Omental fat pad (tissue), 4 donors: Measurements from ENCODE around the gene KIF3B. TPM values are rescaled to one million over a fixed set of nuclear protein-coding genes. Genes with fewer than 3 reads are reported as not detected.
"Not testable (repeated sequence)": the region's sequence is repeated elsewhere in the genome, so short reads cannot be mapped to it uniquely, and the experiment has no call there.

Experiments
- ATAC-seq: fragments of 150-250 bp; one replicate; pipeline ENCODE4 v1.9.1; 2016; ENCODE audit warnings: mild to moderate bottlenecking, moderate library complexity; ENCODE audit not compliant: low FRiP score
- DNase-seq: peaks from one replicate; pipeline ENCODE4 v3.0.0-alpha.2; 2019; ENCODE audit warnings: low spot score
- CTCF ChIP-seq, 3 donors: fragments of 450-650 bp; IDR thresholded peaks; one replicate each; pipeline ENCODE4 v1.5.1; 2016 to 2017; ENCODE audit warnings: antibody characterized with exemption in 3 of 3, mild to moderate bottlenecking in 3 of 3, moderate library complexity in 2 of 3
- total RNA-seq, 4 donors: library from RNA; depleted of rRNA; stranded (reverse); fragments of >200 nt; gene quantifications; one replicate each; pipeline ENCODE4 v1.1.0, GENCODE V29; 2016

Gene KIF3B
- total RNA-seq, 4 donors from 2014 or later, result 19.9 to 25.4 (median 22.7) TPM

GRCh38 chr20:32319100-32319499 is 41.6 kb downstream of the KIF3B start:
- no peak for TF ChIP-seq CTCF (IDR thresholded peaks at IDR 0.05)
- no peak for DNase-seq
- no peak for ATAC-seq

- DNase-seq (no peak), ATAC-seq (no peak)
- no peak for TF ChIP-seq CTCF (IDR thresholded peaks at IDR 0.05)
Observed at GRCh38 chr20:32320305-32320704, 42.9 kb downstream of the KIF3B start.

- no peak for TF ChIP-seq CTCF (IDR thresholded peaks at IDR 0.05)
- ATAC-seq (no peak), DNase-seq (no peak)
Observed at GRCh38 chr20:32321390-32321789, 43.9 kb downstream of the KIF3B start.

- ATAC-seq, DNase-seq: not testable (repeated sequence)
Observed at GRCh38 chr20:32322260-32322659, 44.8 kb downstream of the KIF3B start.

GRCh38 chr20:32323761-32324160 is 46.3 kb downstream of the KIF3B start:
- not testable (repeated sequence) for ATAC-seq, DNase-seq

- TF ChIP-seq CTCF (IDR thresholded peaks at IDR 0.05), result no peak
- DNase-seq (no peak), ATAC-seq (no peak)
Observed at GRCh38 chr20:32325706-32326503, 48.5 kb downstream of the KIF3B start.

GRCh38 chr20:32326504-32326845 is 49.0 kb downstream of the KIF3B start:
- DNase-seq (no peak), ATAC-seq (no peak)
- no peak for TF ChIP-seq CTCF (IDR thresholded peaks at IDR 0.05)

GRCh38 chr20:32327087-32327681 is 49.7 kb downstream of the KIF3B start:
- TF ChIP-seq CTCF (IDR thresholded peaks at IDR 0.05), result no peak
- DNase-seq (no peak), ATAC-seq (no peak)
